ENCODE results near the gene RUVBL1.

- TF ChIP-seq POLR2AphosphoS5 (IDR thresholded peaks at IDR 0.05) (no peak), CTCF (IDR thresholded peaks at IDR 0.05) (no peak), POLR2A (IDR thresholded peaks at IDR 0.05) (no peak), EP300 (IDR thresholded peaks at IDR 0.05) (no peak)
Observed at GRCh38 chr3:128167646-128167972, 44.0 kb upstream of the RUVBL1 start.

Measured in sigmoid colon (tissue), 4 donors.